Gastroesophageal sphincter (tissue), 3 donors: ENCODE measurements around the gene SYTL3.

Source experiments
- CTCF ChIP-seq, 4 experiments: fragments of 200-600 bp in 2 of 4; fragments of 450-650 bp in 2 of 4; sonication (generic) in 1 of 4; IDR thresholded peaks; one replicate each; pipeline ENCODE4 v1.5.1; 2017 to 2019; ENCODE audit warnings: antibody characterized with exemption in 4 of 4, mild to moderate bottlenecking in 2 of 4, moderate library complexity in 2 of 4
- EP300 ChIP-seq: sonication (generic); formaldehyde crosslinking; IDR thresholded peaks from one replicate; pipeline ENCODE4 v1.6.1; 2017; ENCODE audit warnings: antibody characterized with exemption, mild to moderate bottlenecking

- TF ChIP-seq CTCF (IDR thresholded peaks at IDR 0.05) (no peak), EP300 (no peak)
These were observed 156.0 kb downstream of the SYTL3 start for GRCh38 chr6:158805698-158806377.
